WTC11 (cell line): ENCODE data around the gene PLPPR3. TPM values are rescaled to one million over a fixed set of nuclear protein-coding genes. Genes with fewer than 3 reads are reported as not detected.
"Not testable (repeated sequence)": the region's sequence is repeated elsewhere in the genome, so short reads cannot be mapped to it uniquely, and the experiment has no call there.

Experiments
- ATAC-seq: fragments of 200-7000 bp; cut with Tn5 transposase; 2 replicates; pipeline ENCODE4 v1.10.0; 2021; ENCODE audit warnings: mild to moderate bottlenecking, moderate library complexity
- CTCF ChIA-PET: fragments of 300-600 bp; sonication (Branson Sonifier 250); formaldehyde crosslinking; loops from one replicate; lab custom pipeline; 2021; ENCODE audit warnings: antibody characterized with exemption; lab: Charles Lee
- POLR2A ChIA-PET: fragments of 350-600 bp; sonication (Branson Sonifier 250); formaldehyde crosslinking; loops from one replicate; lab custom pipeline; 2021; ENCODE audit warnings: antibody characterized with exemption; lab: Charles Lee
- DNase-seq: peaks from one replicate; pipeline ENCODE4 v3.0.0; 2021; ENCODE audit warnings: low spot score
- H3K27ac Mint-ChIP-seq: 2 replicates; pipeline ENCODE4 v1.8.0; 2021; ENCODE audit warnings: mixed read lengths
- H3K27me3 Mint-ChIP-seq: 2 replicates; pipeline ENCODE4 v1.8.0; 2021; ENCODE audit warnings: low read depth, mild to moderate bottlenecking, moderate library complexity, mixed read lengths
- H3K36me3 Mint-ChIP-seq: 2 replicates; pipeline ENCODE4 v1.8.0; 2021; ENCODE audit warnings: mixed read lengths
- H3K4me1 Mint-ChIP-seq: 2 replicates; pipeline ENCODE4 v1.8.0; 2022; ENCODE audit warnings: mixed read lengths
- H3K4me3 Mint-ChIP-seq: 2 replicates; pipeline ENCODE4 v1.8.0; 2021; ENCODE audit warnings: mild to moderate bottlenecking, moderate library complexity, mixed read lengths
- H3K9me3 Mint-ChIP-seq: 2 replicates; pipeline ENCODE4 v1.8.0; 2021; ENCODE audit warnings: mixed read lengths
- CREM ChIP-seq: sonication (generic); formaldehyde crosslinking; IDR thresholded peaks from 2 replicates; pipeline ENCODE4 v1.8.1; 2022; ENCODE audit warnings: mild to moderate bottlenecking, missing genetic modification reagents, moderate library complexity
- GTF2I ChIP-seq: fragments of 250-450 bp; sonication (Bioruptor Pico); conservative IDR thresholded peaks from 2 replicates; pipeline ENCODE4 v1.4.0; 2021; ENCODE audit warnings: mild to moderate bottlenecking
- OVOL2 ChIP-seq: fragments of 250-450 bp; sonication (Bioruptor Pico); IDR thresholded peaks from 2 replicates; pipeline ENCODE4 v1.9.0; 2021; ENCODE audit warnings: mild to moderate bottlenecking, borderline replicate concordance
- PRRX2 ChIP-seq: fragments of 250-450 bp; sonication (Bioruptor Pico); IDR thresholded peaks from 2 replicates; pipeline ENCODE4 v1.8.0; 2021; ENCODE audit warnings: mild to moderate bottlenecking
- SMAD4 ChIP-seq: sonication (generic); formaldehyde crosslinking; IDR thresholded peaks from 2 replicates; pipeline ENCODE4 v1.8.0; 2022; ENCODE audit warnings: mild to moderate bottlenecking, missing genetic modification reagents
- TP53 ChIP-seq: sonication (generic); formaldehyde crosslinking; IDR thresholded peaks from 2 replicates; pipeline ENCODE4 v1.8.1; 2023; ENCODE audit warnings: mild to moderate bottlenecking, missing genetic modification reagents
- ZNF121 ChIP-seq: sonication (generic); formaldehyde crosslinking; IDR thresholded peaks from 2 replicates; pipeline ENCODE4 v1.8.0; 2023; ENCODE audit warnings: missing genetic modification reagents
- total RNA-seq: library from RNA; stranded (reverse); gene quantifications from 3 replicates; pipeline ENCODE4 v1.2.3, GENCODE V29; 2021
- TF ChIP-seq, protein P1 (sequence below): fragments of 250-450 bp; sonication (Bioruptor Pico); IDR thresholded peaks from 2 replicates; pipeline ENCODE4 v2.1.2; 2022; ENCODE audit warnings: mild to moderate bottlenecking, moderate library complexity
- TF ChIP-seq, protein P2 (sequence below): sonication (generic); formaldehyde crosslinking; IDR thresholded peaks from 2 replicates; pipeline ENCODE4 v1.8.0; 2022; ENCODE audit warnings: mild to moderate bottlenecking, missing genetic modification reagents
- TF ChIP-seq, protein P3 (sequence below): sonication (generic); formaldehyde crosslinking; IDR thresholded peaks from 2 replicates; pipeline ENCODE4 v1.8.0; 2022; ENCODE audit warnings: mild to moderate bottlenecking, missing genetic modification reagents
- TF ChIP-seq, protein P4 (sequence below): sonication (generic); formaldehyde crosslinking; IDR thresholded peaks from 2 replicates; pipeline ENCODE4 v1.8.0; 2023; ENCODE audit warnings: missing genetic modification reagents, mild to moderate bottlenecking, borderline replicate concordance
- TF ChIP-seq, protein P5 (sequence below): sonication (generic); formaldehyde crosslinking; IDR thresholded peaks from 2 replicates; pipeline ENCODE4 v1.8.1; 2023; ENCODE audit warnings: mild to moderate bottlenecking, missing genetic modification reagents

Gene PLPPR3
- total RNA-seq, 1 experiment from 2014 or later, result 60.6 TPM

GRCh38 chr19:850979-851335, 29.2 kb upstream of the PLPPR3 start:
- Mint-ChIP-seq H3K9me3 (no peaks in the 10 kb centered on the region), H3K27me3 (peaks cover 3% of the 10 kb centered on the region; the same call in 1 of the 2 replicates), H3K36me3 (no peaks in the 10 kb centered on the region), H3K27ac (no peak overlapping the region), H3K4me1 (no peaks in the 10 kb centered on the region), H3K4me3 (no peak overlapping the region)
- no peak for TF ChIP-seq TP53 (CRISPR knock-in tag)
- no peak for TF ChIP-seq PRRX2
- CTCF ChIA-PET, result interaction anchor here (1.1 to 2.0 kb wide), 5 partner anchors 11 to 154 kb away, joined by 3 to 10 read pairs (median 3); no protein-coding TSS in a partner anchor
- DNase-seq (no peak), ATAC-seq (no peak)
- POLR2A ChIA-PET, result no interaction called here

- H3K36me3 Mint-ChIP-seq, result no peaks in the 10 kb centered on the region
- no peaks in the 10 kb centered on the region for H3K9me3 Mint-ChIP-seq
- H3K27ac Mint-ChIP-seq, result no peak overlapping the region
- no peak overlapping the region for H3K4me3 Mint-ChIP-seq
- ATAC-seq, result peak; percentile 50
- ChIA-PET CTCF (interaction anchor here (0.6 to 2.0 kb wide), 6 partner anchors 12 to 170 kb away, joined by 3 to 10 read pairs (median 3); no protein-coding TSS in a partner anchor), POLR2A (no interaction called here)
- H3K4me1 Mint-ChIP-seq, result no peaks in the 10 kb centered on the region
- TF ChIP-seq, protein P1, sequence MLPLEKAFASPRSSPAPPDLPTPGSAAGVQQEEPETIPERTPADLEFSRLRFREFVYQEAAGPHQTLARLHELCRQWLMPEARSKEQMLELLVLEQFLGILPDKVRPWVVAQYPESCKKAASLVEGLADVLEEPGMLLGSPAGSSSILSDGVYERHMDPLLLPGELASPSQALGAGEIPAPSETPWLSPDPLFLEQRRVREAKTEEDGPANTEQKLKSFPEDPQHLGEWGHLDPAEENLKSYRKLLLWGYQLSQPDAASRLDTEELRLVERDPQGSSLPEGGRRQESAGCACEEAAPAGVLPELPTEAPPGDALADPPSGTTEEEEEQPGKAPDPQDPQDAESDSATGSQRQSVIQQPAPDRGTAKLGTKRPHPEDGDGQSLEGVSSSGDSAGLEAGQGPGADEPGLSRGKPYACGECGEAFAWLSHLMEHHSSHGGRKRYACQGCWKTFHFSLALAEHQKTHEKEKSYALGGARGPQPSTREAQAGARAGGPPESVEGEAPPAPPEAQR, result no peak
- TF ChIP-seq, protein P2, sequence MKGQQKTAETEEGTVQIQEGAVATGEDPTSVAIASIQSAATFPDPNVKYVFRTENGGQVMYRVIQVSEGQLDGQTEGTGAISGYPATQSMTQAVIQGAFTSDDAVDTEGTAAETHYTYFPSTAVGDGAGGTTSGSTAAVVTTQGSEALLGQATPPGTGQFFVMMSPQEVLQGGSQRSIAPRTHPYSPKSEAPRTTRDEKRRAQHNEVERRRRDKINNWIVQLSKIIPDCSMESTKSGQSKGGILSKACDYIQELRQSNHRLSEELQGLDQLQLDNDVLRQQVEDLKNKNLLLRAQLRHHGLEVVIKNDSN, result no peak
- TF ChIP-seq OVOL2, result no peak
- TF ChIP-seq, all 79 proteins: peak for 0
- peak; percentile 55 for DNase-seq
- peaks cover 5% of the 10 kb centered on the region; the same call in 1 of the 2 replicates for H3K27me3 Mint-ChIP-seq
Measured at GRCh38 chr19:850221-850978, 28.6 kb upstream of the PLPPR3 start.

DNA sequence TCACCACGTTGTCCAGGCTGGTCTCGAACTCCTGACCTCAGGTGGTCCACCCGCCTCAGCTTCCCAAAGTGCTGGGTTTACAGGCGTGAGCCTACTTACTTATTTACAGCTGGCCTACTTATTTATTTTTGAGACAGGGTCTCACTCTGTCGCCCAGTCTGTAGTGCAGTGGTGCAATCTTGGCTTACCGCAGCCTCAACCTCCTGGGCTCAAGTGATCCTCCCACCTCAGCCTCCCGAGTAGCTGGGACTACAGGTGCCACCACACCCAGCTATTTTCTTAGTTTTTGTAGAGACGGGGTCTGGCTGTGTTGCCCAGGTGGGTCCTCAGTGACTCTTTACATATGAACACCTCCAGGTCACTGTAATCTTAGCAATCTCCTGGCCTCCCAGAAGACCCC, 27.4 kb upstream of the PLPPR3 start:
- ATAC-seq, POLR2A ChIA-PET, DNase-seq, H3K9me3 Mint-ChIP-seq, H3K27ac Mint-ChIP-seq, H3K4me1 Mint-ChIP-seq, H3K36me3 Mint-ChIP-seq, H3K4me3 Mint-ChIP-seq: not testable (repeated sequence)
- peaks cover 13% of the 10 kb centered on the region for H3K27me3 Mint-ChIP-seq
- TF ChIP-seq ZNF121 (CRISPR knock-in tag) (peak; percentile 86), GTF2I (CRISPR knock-in tag) (0 out of 2 replicates have a peak, but pooled peaks have one; percentile 25)
- CTCF ChIA-PET, result interaction anchor here (0.6 to 2.0 kb wide), 4 partner anchors 15 to 82 kb away, joined by 3 to 4 read pairs (median 3); no protein-coding TSS in a partner anchor

DNA sequence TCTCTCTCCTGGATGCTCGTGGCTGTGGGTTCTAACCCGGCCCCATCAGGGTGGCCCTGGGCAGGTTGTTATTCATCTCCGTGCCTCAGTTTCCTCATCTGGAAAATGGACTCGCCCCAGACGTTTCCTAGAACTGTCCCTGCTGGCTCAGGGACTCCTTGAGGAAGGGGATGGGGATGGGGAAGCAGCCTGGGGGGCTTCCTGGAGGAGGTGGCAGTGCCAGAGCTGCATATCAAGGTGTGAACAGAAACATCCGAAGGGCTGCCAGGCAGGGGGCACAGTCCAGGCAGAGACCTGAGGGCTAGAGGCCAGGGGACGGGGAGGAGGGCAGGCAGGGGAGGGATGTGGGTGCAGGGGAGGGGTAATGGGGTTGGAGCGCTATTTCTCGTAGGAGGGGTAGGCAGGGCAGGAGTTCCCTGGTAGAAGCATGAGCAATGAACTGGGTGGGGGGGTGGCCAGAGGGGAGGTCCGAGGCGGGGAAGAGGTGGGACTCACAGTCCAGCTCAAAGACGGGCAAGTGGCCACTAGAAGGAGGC, 26.7 kb upstream of the PLPPR3 start:
- CTCF ChIA-PET, result interaction anchor here (0.8 to 1.0 kb wide), 2 partner anchors 75 to 78 kb away, joined by 3 read pairs; no protein-coding TSS in a partner anchor
- no peak for DNase-seq
- POLR2A ChIA-PET, result no interaction called here
- H3K36me3 Mint-ChIP-seq, result no peaks in the 10 kb centered on the region
- no peaks in the 10 kb centered on the region for H3K9me3 Mint-ChIP-seq
- no peak overlapping the region for H3K27ac Mint-ChIP-seq
- no peak overlapping the region for H3K4me3 Mint-ChIP-seq
- ATAC-seq, result no peak
- TF ChIP-seq SMAD4 (CRISPR knock-in tag) (no peak), PRRX2 (no peak), CREM (CRISPR knock-in tag) (no peak)
- TF ChIP-seq, protein P3, sequence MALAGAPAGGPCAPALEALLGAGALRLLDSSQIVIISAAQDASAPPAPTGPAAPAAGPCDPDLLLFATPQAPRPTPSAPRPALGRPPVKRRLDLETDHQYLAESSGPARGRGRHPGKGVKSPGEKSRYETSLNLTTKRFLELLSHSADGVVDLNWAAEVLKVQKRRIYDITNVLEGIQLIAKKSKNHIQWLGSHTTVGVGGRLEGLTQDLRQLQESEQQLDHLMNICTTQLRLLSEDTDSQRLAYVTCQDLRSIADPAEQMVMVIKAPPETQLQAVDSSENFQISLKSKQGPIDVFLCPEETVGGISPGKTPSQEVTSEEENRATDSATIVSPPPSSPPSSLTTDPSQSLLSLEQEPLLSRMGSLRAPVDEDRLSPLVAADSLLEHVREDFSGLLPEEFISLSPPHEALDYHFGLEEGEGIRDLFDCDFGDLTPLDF, result no peak
- TF ChIP-seq, protein P4, sequence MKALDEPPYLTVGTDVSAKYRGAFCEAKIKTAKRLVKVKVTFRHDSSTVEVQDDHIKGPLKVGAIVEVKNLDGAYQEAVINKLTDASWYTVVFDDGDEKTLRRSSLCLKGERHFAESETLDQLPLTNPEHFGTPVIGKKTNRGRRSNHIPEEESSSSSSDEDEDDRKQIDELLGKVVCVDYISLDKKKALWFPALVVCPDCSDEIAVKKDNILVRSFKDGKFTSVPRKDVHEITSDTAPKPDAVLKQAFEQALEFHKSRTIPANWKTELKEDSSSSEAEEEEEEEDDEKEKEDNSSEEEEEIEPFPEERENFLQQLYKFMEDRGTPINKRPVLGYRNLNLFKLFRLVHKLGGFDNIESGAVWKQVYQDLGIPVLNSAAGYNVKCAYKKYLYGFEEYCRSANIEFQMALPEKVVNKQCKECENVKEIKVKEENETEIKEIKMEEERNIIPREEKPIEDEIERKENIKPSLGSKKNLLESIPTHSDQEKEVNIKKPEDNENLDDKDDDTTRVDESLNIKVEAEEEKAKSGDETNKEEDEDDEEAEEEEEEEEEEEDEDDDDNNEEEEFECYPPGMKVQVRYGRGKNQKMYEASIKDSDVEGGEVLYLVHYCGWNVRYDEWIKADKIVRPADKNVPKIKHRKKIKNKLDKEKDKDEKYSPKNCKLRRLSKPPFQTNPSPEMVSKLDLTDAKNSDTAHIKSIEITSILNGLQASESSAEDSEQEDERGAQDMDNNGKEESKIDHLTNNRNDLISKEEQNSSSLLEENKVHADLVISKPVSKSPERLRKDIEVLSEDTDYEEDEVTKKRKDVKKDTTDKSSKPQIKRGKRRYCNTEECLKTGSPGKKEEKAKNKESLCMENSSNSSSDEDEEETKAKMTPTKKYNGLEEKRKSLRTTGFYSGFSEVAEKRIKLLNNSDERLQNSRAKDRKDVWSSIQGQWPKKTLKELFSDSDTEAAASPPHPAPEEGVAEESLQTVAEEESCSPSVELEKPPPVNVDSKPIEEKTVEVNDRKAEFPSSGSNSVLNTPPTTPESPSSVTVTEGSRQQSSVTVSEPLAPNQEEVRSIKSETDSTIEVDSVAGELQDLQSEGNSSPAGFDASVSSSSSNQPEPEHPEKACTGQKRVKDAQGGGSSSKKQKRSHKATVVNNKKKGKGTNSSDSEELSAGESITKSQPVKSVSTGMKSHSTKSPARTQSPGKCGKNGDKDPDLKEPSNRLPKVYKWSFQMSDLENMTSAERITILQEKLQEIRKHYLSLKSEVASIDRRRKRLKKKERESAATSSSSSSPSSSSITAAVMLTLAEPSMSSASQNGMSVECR, result no peak
- TF ChIP-seq, protein P5, sequence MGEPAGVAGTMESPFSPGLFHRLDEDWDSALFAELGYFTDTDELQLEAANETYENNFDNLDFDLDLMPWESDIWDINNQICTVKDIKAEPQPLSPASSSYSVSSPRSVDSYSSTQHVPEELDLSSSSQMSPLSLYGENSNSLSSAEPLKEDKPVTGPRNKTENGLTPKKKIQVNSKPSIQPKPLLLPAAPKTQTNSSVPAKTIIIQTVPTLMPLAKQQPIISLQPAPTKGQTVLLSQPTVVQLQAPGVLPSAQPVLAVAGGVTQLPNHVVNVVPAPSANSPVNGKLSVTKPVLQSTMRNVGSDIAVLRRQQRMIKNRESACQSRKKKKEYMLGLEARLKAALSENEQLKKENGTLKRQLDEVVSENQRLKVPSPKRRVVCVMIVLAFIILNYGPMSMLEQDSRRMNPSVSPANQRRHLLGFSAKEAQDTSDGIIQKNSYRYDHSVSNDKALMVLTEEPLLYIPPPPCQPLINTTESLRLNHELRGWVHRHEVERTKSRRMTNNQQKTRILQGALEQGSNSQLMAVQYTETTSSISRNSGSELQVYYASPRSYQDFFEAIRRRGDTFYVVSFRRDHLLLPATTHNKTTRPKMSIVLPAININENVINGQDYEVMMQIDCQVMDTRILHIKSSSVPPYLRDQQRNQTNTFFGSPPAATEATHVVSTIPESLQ (CRISPR knock-in tag), result no peak
- TF ChIP-seq, all 79 proteins: peak for 0
- Mint-ChIP-seq H3K4me1 (no peaks in the 10 kb centered on the region), H3K27me3 (peaks cover 16% of the 10 kb centered on the region)
